Central memory CD4-positive, alpha-beta T cell (primary cell): Measurements from ENCODE around the gene MYO5B.
"Not testable (repeated sequence)": the region's sequence is repeated elsewhere in the genome, so short reads cannot be mapped to it uniquely, and the experiment has no call there.

Experiments
- DNase-seq: peaks from one replicate; pipeline ENCODE4 v3.0.0; 2022
- total RNA-seq, 3 experiments: gene quantifications; one replicate each; lab custom pipeline; 2026; lab: John Stamatoyannopoulos, UW

Gene MYO5B
- total RNA-seq, result 0.39 to 1.4 (median 1.0) reads per million in 3 experiments

- peak; percentile 19 for DNase-seq
Measured at GRCh38 chr18:50194631-50195532, at the start of gene MYO5B. Gene MYO5B, minus strand, starts transcription at chr18:50195147. Its CDS starts 354 bp downstream, at chr18:50194793.

- not testable (repeated sequence) for DNase-seq
Measured at GRCh38 chr18:50241768-50242167, 46.8 kb upstream of the MYO5B start.

- DNase-seq, result no peak
Measured at GRCh38 chr18:50240080-50240563, 45.2 kb upstream of the MYO5B start.

GRCh38 chr18:50232419-50232818 is 37.5 kb upstream of the MYO5B start:
- no peak for DNase-seq

GRCh38 chr18:50231621-50232020 is 36.7 kb upstream of the MYO5B start:
- DNase-seq, result no peak

GRCh38 chr18:50220249-50220648 is 25.3 kb upstream of the MYO5B start:
- DNase-seq, result not testable (repeated sequence)

- DNase-seq, result peak; percentile 9
Measured at GRCh38 chr18:50218432-50219197, 23.7 kb upstream of the MYO5B start.

- no peak for DNase-seq
Measured at GRCh38 chr18:50209311-50209710, 14.4 kb upstream of the MYO5B start.

- no peak for DNase-seq
Measured at GRCh38 chr18:50207722-50208121, 12.8 kb upstream of the MYO5B start.

- DNase-seq, result no peak
Measured at GRCh38 chr18:50203801-50204604, 9.1 kb upstream of the MYO5B start.

- no peak for DNase-seq
Measured at GRCh38 chr18:50201476-50202018, 6.6 kb upstream of the MYO5B start.

- no peak for DNase-seq
Measured at GRCh38 chr18:50199921-50200320, 5.0 kb upstream of the MYO5B start.

- no peak for DNase-seq
Measured at GRCh38 chr18:50199346-50199855, 4.5 kb upstream of the MYO5B start.

- no peak for DNase-seq
Measured at GRCh38 chr18:50196261-50196660, 1.3 kb upstream of the MYO5B start.

- no peak for DNase-seq
Measured at GRCh38 chr18:50195689-50196088, 742 bp upstream of the MYO5B start.

GRCh38 chr18:50193796-50194630 is 934 bp downstream of the MYO5B start:
- no peak for DNase-seq

- no peak for DNase-seq
Measured at GRCh38 chr18:50192995-50193795, 1.8 kb downstream of the MYO5B start.

GRCh38 chr18:50190926-50191325 is 4.0 kb downstream of the MYO5B start:
- DNase-seq, result no peak

- DNase-seq, result no peak
Measured at GRCh38 chr18:50190236-50190635, 4.7 kb downstream of the MYO5B start.

- no peak for DNase-seq
Measured at GRCh38 chr18:50189160-50189559, 5.8 kb downstream of the MYO5B start.
